OCI-LY3 (cell line): Measurements from ENCODE around the gene SLC30A1.

Experiments
- H2AFZ ChIP-seq: fragments of 200-600, 300-600 bp; shearing (Covaris generic); 2 replicates; pipeline ENCODE4 v1.6.0; 2014; ENCODE audit warnings: antibody characterized with exemption, low read depth, low read length
- H3K27ac ChIP-seq: fragments of 200-600, 300-600 bp; sonication (generic); 2 replicates; pipeline ENCODE4 v1.5.1; 2014; ENCODE audit warnings: mild to moderate bottlenecking, low read length, moderate library complexity, mixed read lengths
- H3K27me3 ChIP-seq: fragments of 200-600, 300-600 bp; sonication (generic); 2 replicates; pipeline ENCODE4 v1.6.1; 2014; ENCODE audit warnings: low read depth, low read length, mixed read lengths
- H3K36me3 ChIP-seq: fragments of 200-600, 300-600 bp; sonication (generic); replicated peaks from 2 replicates; pipeline ENCODE3; 2014; ENCODE audit warnings: low read depth, low read length, mixed read lengths
- H3K4me1 ChIP-seq: fragments of 300-600, 200-600 bp; sonication (generic); 2 replicates; pipeline ENCODE4 v1.6.1; 2014; ENCODE audit warnings: low read length, mixed read lengths
- H3K4me2 ChIP-seq: fragments of 200-600, 300-600 bp; sonication (generic); 2 replicates; pipeline ENCODE4 v1.6.1; 2014; ENCODE audit warnings: low read length, mixed read lengths
- H3K4me3 ChIP-seq: fragments of 300-600, 200-600 bp; sonication (generic); 2 replicates; pipeline ENCODE4 v1.5.1; 2014; ENCODE audit warnings: antibody characterized with exemption, mild to moderate bottlenecking, low read length, moderate library complexity
- H3K79me2 ChIP-seq: fragments of 300-600, 200-600 bp; shearing (Covaris generic); 2 replicates; pipeline ENCODE4 v1.6.1; 2014; ENCODE audit warnings: mild to moderate bottlenecking, low read length, mixed read lengths
- H3K9ac ChIP-seq: fragments of 300-600, 200-600 bp; shearing (Covaris generic); 2 replicates; pipeline ENCODE4 v1.6.0; 2014; ENCODE audit warnings: mild to moderate bottlenecking, low read length, moderate library complexity
- H3K9me3 ChIP-seq: fragments of 200-600, 300-600 bp; shearing (Covaris generic); 2 replicates; pipeline ENCODE4 v1.6.1; 2014; ENCODE audit warnings: low read length, mixed read lengths; ENCODE audit not compliant: insufficient read depth
- H4K20me1 ChIP-seq: fragments of 200-600, 300-600 bp; sonication (generic); 2 replicates; pipeline ENCODE4 v1.6.1; 2016; ENCODE audit warnings: low read length, mixed read lengths; ENCODE audit not compliant: insufficient read depth
- CTCF ChIP-seq: fragments of 200-600, 300-600 bp; sonication (generic); IDR thresholded peaks from 2 replicates; pipeline ENCODE4 v1.5.1; 2014; ENCODE audit warnings: antibody characterized with exemption, low read length, low read depth
- EZH2phosphoT487 ChIP-seq: fragments of 200-600 bp; shearing (Covaris generic); IDR thresholded peaks from 2 replicates; pipeline ENCODE4 v1.6.1; 2018; ENCODE audit warnings: antibody characterized with exemption, mixed run types, low read depth

Gene SLC30A1

GRCh38 chr1:211522804-211523203 lies 56.2 kb downstream of the SLC30A1 start:
- no peak overlapping the region for H3K27ac ChIP-seq
- peaks cover 43% of the 10 kb centered on the region for H3K4me1 ChIP-seq
- no peak overlapping the region for H2AFZ ChIP-seq
- no peaks in the 10 kb centered on the region for H3K36me3 ChIP-seq
- H3K79me2 ChIP-seq = no peaks in the 10 kb centered on the region
- H3K4me2 ChIP-seq = no peak overlapping the region
- no peak overlapping the region for H3K9ac ChIP-seq
- no peaks in the 10 kb centered on the region for H3K9me3 ChIP-seq
- H3K27me3 ChIP-seq = peaks cover 16% of the 10 kb centered on the region
- no peak for TF ChIP-seq CTCF
- TF ChIP-seq EZH2phosphoT487 = no peak
- H4K20me1 ChIP-seq = no peaks in the 10 kb centered on the region
- no peak overlapping the region for H3K4me3 ChIP-seq
